RWPE2 (cell line): Measurements from ENCODE around the gene AFF1.

Source experiments
- ATAC-seq: fragments of 200-7000 bp; cut with Tn5 transposase; 3 replicates; pipeline ENCODE4 v1.9.1; 2021; ENCODE audit warnings: low read depth
- DNase-seq: peaks from one replicate; pipeline ENCODE4 v3.0.0-alpha.2; 2020; ENCODE audit warnings: low spot score
- H3K27ac ChIP-seq: fragments of 450-650 bp; 2 replicates; pipeline ENCODE4 v1.5.1; 2017; ENCODE audit warnings: mild to moderate bottlenecking; ENCODE audit not compliant: poor library complexity, severe bottlenecking
- H3K27me3 ChIP-seq: fragments of 250-450 bp; sonication (Bioruptor Pico); 2 replicates; pipeline ENCODE4 v1.5.1; 2021; ENCODE audit warnings: mild to moderate bottlenecking, moderate library complexity; ENCODE audit not compliant: insufficient read depth, poor library complexity, severe bottlenecking
- H3K36me3 ChIP-seq: fragments of 250-450 bp; sonication (Bioruptor Pico); 2 replicates; pipeline ENCODE4 v1.5.1; 2020; ENCODE audit warnings: low read depth, mild to moderate bottlenecking, moderate library complexity
- H3K4me1 ChIP-seq: fragments of 250-450 bp; sonication (Bioruptor Pico); 2 replicates; pipeline ENCODE4 v1.5.1; 2021; ENCODE audit warnings: mild to moderate bottlenecking, moderate library complexity; ENCODE audit not compliant: insufficient read depth, poor library complexity, severe bottlenecking
- H3K4me3 ChIP-seq: fragments of 250-450 bp; sonication (Bioruptor Pico); 2 replicates; pipeline ENCODE4 v1.5.1; 2021; ENCODE audit warnings: mild to moderate bottlenecking, moderate library complexity; ENCODE audit not compliant: severe bottlenecking
- H3K9me3 ChIP-seq: fragments of 250-450 bp; sonication (Bioruptor Pico); 2 replicates; pipeline ENCODE4 v1.5.1; 2021; ENCODE audit warnings: mild to moderate bottlenecking, moderate library complexity; ENCODE audit not compliant: severe bottlenecking
- CTCF ChIP-seq: fragments of 450-650 bp; IDR thresholded peaks from one replicate; pipeline ENCODE4 v1.5.1; 2017; ENCODE audit warnings: mild to moderate bottlenecking, moderate library complexity; ENCODE audit not compliant: poor library complexity, severe bottlenecking

AFF1 gene

GRCh38 chr4:87097075-87097474, 162.3 kb downstream of the AFF1 start:
- H3K4me1 ChIP-seq: peaks cover 17% of the 10 kb centered on the region
- no peak for TF ChIP-seq CTCF
- no peaks in the 10 kb centered on the region for H3K9me3 ChIP-seq
- no peak for ATAC-seq
- H3K27ac ChIP-seq: no peak overlapping the region
- no peaks in the 10 kb centered on the region for H3K27me3 ChIP-seq
- DNase-seq: no peak
- no peak overlapping the region for H3K4me3 ChIP-seq
- H3K36me3 ChIP-seq: peaks cover 10% of the 10 kb centered on the region

GRCh38 chr4:87100168-87100567, 165.4 kb downstream of the AFF1 start:
- no peak for TF ChIP-seq CTCF
- Histone ChIP-seq H3K27ac (no peak overlapping the region), H3K4me1 (peaks cover 15% of the 10 kb centered on the region), H3K27me3 (no peaks in the 10 kb centered on the region), H3K4me3 (no peak overlapping the region), H3K9me3 (no peaks in the 10 kb centered on the region), H3K36me3 (no peaks in the 10 kb centered on the region)
- no peak for DNase-seq
- ATAC-seq: no peak

GRCh38 chr4:87101543-87102199, 166.9 kb downstream of the AFF1 start:
- Histone ChIP-seq H3K36me3 (no peaks in the 10 kb centered on the region), H3K27me3 (no peaks in the 10 kb centered on the region), H3K4me3 (no peak overlapping the region), H3K27ac (no peak overlapping the region), H3K9me3 (no peaks in the 10 kb centered on the region), H3K4me1 (peaks cover 15% of the 10 kb centered on the region)
- DNase-seq (no peak), ATAC-seq (no peak)
- TF ChIP-seq CTCF: no peak

GRCh38 chr4:87103086-87103485, 168.3 kb downstream of the AFF1 start:
- Histone ChIP-seq H3K27me3 (no peaks in the 10 kb centered on the region), H3K36me3 (peaks cover under 1% of the 10 kb centered on the region), H3K4me3 (no peak overlapping the region), H3K27ac (peak overlapping the region; percentile 23), H3K9me3 (no peaks in the 10 kb centered on the region), H3K4me1 (peaks cover 27% of the 10 kb centered on the region)
- no peak for ATAC-seq
- no peak for DNase-seq
- TF ChIP-seq CTCF: no peak

- Histone ChIP-seq H3K4me3 (no peak overlapping the region), H3K27ac (peak overlapping the region; percentile 23), H3K9me3 (no peaks in the 10 kb centered on the region), H3K4me1 (peaks cover 30% of the 10 kb centered on the region), H3K36me3 (peaks cover 7% of the 10 kb centered on the region), H3K27me3 (no peaks in the 10 kb centered on the region)
- no peak for DNase-seq
- ATAC-seq: peak; percentile 69
- no peak for TF ChIP-seq CTCF
These were observed 168.9 kb downstream of the AFF1 start for GRCh38 chr4:87103691-87104187.
